DND-41 (cell line): Measurements from ENCODE around the gene SLC26A6.

Experiments used
- ATAC-seq: fragments of 200-7000 bp; cut with Tn5 transposase; 3 replicates; pipeline ENCODE4 v1.9.1; 2021; ENCODE audit warnings: low read depth; ENCODE audit not compliant: insufficient read depth
- DNase-seq: peaks from one replicate; pipeline ENCODE4 v3.0.0-alpha.2; 2020
- H2AFZ ChIP-seq: 2 replicates; pipeline ENCODE4 v1.6.0; 2012; ENCODE audit warnings: low read depth, low read length
- H3K27ac ChIP-seq: 2 replicates; pipeline ENCODE4 v1.5.1; 2012; ENCODE audit warnings: low read length, inconsistent platforms
- H3K27me3 ChIP-seq: fragments of 200-600 bp; sonication (generic); 2 replicates; pipeline ENCODE4 v1.6.0; 2012; ENCODE audit warnings: low read length, mild to moderate bottlenecking, inconsistent platforms; ENCODE audit not compliant: insufficient read depth, poor library complexity
- H3K36me3 ChIP-seq: 2 replicates; pipeline ENCODE4 v1.5.1; 2012; ENCODE audit warnings: low read length, inconsistent platforms; ENCODE audit not compliant: insufficient read depth
- H3K4me1 ChIP-seq: 2 replicates; pipeline ENCODE4 v1.5.1; 2012; ENCODE audit warnings: mild to moderate bottlenecking, low read length; ENCODE audit not compliant: insufficient read depth
- H3K4me2 ChIP-seq: 2 replicates; pipeline ENCODE4 v1.6.0; 2012; ENCODE audit warnings: mild to moderate bottlenecking, moderate library complexity, low read length, inconsistent platforms; ENCODE audit not compliant: insufficient read depth
- H3K4me3 ChIP-seq, 2 experiments: fragments of 200-600 bp in 1 of 2; shearing (Covaris generic) in 1 of 2; 2 replicates each; pipeline ENCODE4 v1.5.1; 2012 to 2016; ENCODE audit warnings: inconsistent platforms in 2 of 2, low read length in 2 of 2, mild to moderate bottlenecking in 2 of 2, low read depth in 1 of 2, moderate library complexity in 1 of 2
- H3K79me2 ChIP-seq: 2 replicates; pipeline ENCODE4 v1.6.0; 2012; ENCODE audit warnings: low read length, inconsistent platforms; ENCODE audit not compliant: insufficient read depth
- H3K9ac ChIP-seq: 2 replicates; pipeline ENCODE4 v1.6.0; 2012; ENCODE audit warnings: low read depth, mild to moderate bottlenecking, inconsistent platforms, low read length, moderate library complexity
- H3K9me3 ChIP-seq: 2 replicates; pipeline ENCODE4 v1.5.1; 2012; ENCODE audit warnings: low read length, moderate library complexity, mild to moderate bottlenecking, inconsistent platforms; ENCODE audit not compliant: insufficient read depth, severe bottlenecking
- H4K20me1 ChIP-seq: 2 replicates; pipeline ENCODE4 v1.6.0; 2012; ENCODE audit warnings: low read length; ENCODE audit not compliant: insufficient read depth
- EZH2 ChIP-seq: IDR thresholded peaks from 3 replicates; pipeline ENCODE4 v1.6.1; 2012; ENCODE audit warnings: borderline replicate concordance, low read depth, mild to moderate bottlenecking, moderate library complexity, low read length, inconsistent platforms; ENCODE audit not compliant: severe bottlenecking
- TF ChIP-seq, protein P1 (sequence below): IDR thresholded peaks from 2 replicates; pipeline ENCODE4 v1.5.1; 2012; ENCODE audit warnings: borderline replicate concordance, low read length, moderate library complexity, mild to moderate bottlenecking; ENCODE audit not compliant: poor library complexity, severe bottlenecking; ENCODE audit errors: extremely low read depth

Gene SLC26A6

DNA sequence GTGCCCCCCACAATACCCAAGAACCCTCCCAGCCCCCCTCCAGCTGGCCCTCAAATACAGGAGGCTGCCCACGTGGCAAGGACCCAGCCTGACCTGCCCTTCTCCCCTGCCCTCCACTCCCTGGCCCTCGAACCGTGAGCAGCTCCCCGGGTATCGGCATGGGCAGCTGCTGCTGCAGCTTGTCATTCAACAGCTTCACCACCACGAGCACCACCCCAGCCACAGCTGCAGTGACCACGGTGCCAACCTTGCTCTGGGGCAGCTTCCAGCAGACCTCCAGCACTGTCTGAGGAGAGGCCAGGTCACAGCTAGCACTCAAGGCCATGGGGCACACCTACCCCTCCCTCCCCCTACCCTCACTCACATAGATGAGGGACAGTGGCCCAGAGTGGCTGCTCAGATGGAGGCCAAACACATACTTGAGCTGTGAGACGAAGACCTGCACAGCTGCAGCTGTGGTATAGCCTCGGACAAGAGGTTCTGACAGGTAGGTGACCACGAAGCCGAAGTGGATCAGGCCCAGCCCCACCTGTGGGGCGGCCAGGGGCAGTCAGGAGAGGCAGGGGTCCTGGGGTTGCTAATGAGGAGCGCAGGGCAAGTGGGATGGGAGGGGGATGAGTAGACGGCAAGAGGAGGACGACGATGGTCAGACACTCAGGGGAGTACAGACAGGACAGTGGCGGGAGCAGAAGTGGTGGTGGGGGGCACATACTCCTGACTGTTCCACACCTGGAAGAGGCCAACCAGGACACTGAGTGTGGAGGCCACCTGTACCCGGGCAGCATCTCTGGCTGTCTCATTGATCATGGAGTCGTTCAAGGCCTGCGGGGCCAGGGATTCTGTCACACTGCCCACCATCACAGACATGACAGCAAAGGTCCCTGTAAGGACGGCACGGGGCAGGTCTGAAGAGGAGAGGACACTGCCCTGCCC, 3.5 kb downstream of the SLC26A6 start:
- no peak for TF ChIP-seq EZH2
- TF ChIP-seq, protein P1, sequence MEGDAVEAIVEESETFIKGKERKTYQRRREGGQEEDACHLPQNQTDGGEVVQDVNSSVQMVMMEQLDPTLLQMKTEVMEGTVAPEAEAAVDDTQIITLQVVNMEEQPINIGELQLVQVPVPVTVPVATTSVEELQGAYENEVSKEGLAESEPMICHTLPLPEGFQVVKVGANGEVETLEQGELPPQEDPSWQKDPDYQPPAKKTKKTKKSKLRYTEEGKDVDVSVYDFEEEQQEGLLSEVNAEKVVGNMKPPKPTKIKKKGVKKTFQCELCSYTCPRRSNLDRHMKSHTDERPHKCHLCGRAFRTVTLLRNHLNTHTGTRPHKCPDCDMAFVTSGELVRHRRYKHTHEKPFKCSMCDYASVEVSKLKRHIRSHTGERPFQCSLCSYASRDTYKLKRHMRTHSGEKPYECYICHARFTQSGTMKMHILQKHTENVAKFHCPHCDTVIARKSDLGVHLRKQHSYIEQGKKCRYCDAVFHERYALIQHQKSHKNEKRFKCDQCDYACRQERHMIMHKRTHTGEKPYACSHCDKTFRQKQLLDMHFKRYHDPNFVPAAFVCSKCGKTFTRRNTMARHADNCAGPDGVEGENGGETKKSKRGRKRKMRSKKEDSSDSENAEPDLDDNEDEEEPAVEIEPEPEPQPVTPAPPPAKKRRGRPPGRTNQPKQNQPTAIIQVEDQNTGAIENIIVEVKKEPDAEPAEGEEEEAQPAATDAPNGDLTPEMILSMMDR, result no peak
- Histone ChIP-seq H3K9ac (no peak overlapping the region), H3K36me3 (peaks cover 51% of the 10 kb centered on the region), H3K79me2 (peaks cover 9% of the 10 kb centered on the region; the same call in 1 of the 2 replicates), H3K4me2 (no peak overlapping the region), H4K20me1 (peaks cover 16% of the 10 kb centered on the region; the same call in 1 of the 2 replicates), H3K4me1 (peaks cover 27% of the 10 kb centered on the region), H3K9me3 (no peaks in the 10 kb centered on the region), H3K4me3 (no peak overlapping the region), H2AFZ (no peak overlapping the region), H3K27ac (no peak overlapping the region), H3K27me3 (no peaks in the 10 kb centered on the region)
- ATAC-seq (no peak), DNase-seq (no peak)

- Histone ChIP-seq H4K20me1 (peaks cover 16% of the 10 kb centered on the region; the same call in 1 of the 2 replicates), H3K9me3 (no peaks in the 10 kb centered on the region), H3K27me3 (no peaks in the 10 kb centered on the region), H3K79me2 (peaks cover 9% of the 10 kb centered on the region; the same call in 1 of the 2 replicates), H2AFZ (no peak overlapping the region), H3K27ac (no peak overlapping the region), H3K36me3 (peaks cover 60% of the 10 kb centered on the region), H3K4me3 (no peak overlapping the region), H3K9ac (no peak overlapping the region), H3K4me2 (no peak overlapping the region), H3K4me1 (peaks cover 19% of the 10 kb centered on the region)
- TF ChIP-seq EZH2, result no peak
- TF ChIP-seq, protein P1, result no peak
- ATAC-seq (no peak), DNase-seq (no peak)
These were observed 4.4 kb downstream of the SLC26A6 start for GRCh38 chr3:48630833-48631232.

- DNase-seq, result no peak
- Histone ChIP-seq H2AFZ (no peak overlapping the region), H3K79me2 (peaks cover 9% of the 10 kb centered on the region; the same call in 1 of the 2 replicates), H3K9me3 (no peaks in the 10 kb centered on the region), H3K4me2 (no peak overlapping the region), H3K4me3 (no peak overlapping the region), H3K4me1 (peaks cover 16% of the 10 kb centered on the region), H3K9ac (no peak overlapping the region), H3K27ac (no peak overlapping the region), H4K20me1 (peaks cover 16% of the 10 kb centered on the region; the same call in 1 of the 2 replicates), H3K36me3 (peaks cover 64% of the 10 kb centered on the region), H3K27me3 (no peaks in the 10 kb centered on the region)
- ATAC-seq, result no peak
- TF ChIP-seq, protein P1, result no peak
- no peak for TF ChIP-seq EZH2
These were observed 4.9 kb downstream of the SLC26A6 start for GRCh38 chr3:48630407-48630806.
